Astrocyte of the spinal cord (primary cell): Measurements from ENCODE around the gene HELZ.

Experiments
- DNase-seq: peaks from one replicate; pipeline ENCODE4 v3.0.0; 2011; ENCODE audit warnings: low read depth, low spot score
- H3K4me3 ChIP-seq: 2 replicates; pipeline ENCODE4 v1.5.1; 2011; ENCODE audit warnings: low read depth, mild to moderate bottlenecking, low read length, moderate library complexity
- CTCF ChIP-seq: IDR thresholded peaks from 2 replicates; pipeline ENCODE4 v1.5.1; 2012; ENCODE audit warnings: low read depth, mild to moderate bottlenecking, low read length, inconsistent platforms
- in situ Hi-C: cut with HindIII; loops from 2 replicates; pipeline ENCODE4 v1.10.0; 2017; ENCODE audit warnings: low sequenced_read_pairs

The HELZ gene

GRCh38 chr17:67111808-67112207 lies 133.2 kb downstream of the HELZ start:
- no peak overlapping the region for H3K4me3 ChIP-seq
- no peak for DNase-seq
- TF ChIP-seq CTCF = no peak
- in situ Hi-C loops = no loop called here

- no peak overlapping the region for H3K4me3 ChIP-seq
- no peak for TF ChIP-seq CTCF
- DNase-seq = no peak
- in situ Hi-C loops = no loop called here
Measured at GRCh38 chr17:67111327-67111726, 133.7 kb downstream of the HELZ start.

GRCh38 chr17:67110619-67111018 lies 134.4 kb downstream of the HELZ start:
- no peak for DNase-seq
- no peak for TF ChIP-seq CTCF
- in situ Hi-C loops = no loop called here
- no peak overlapping the region for H3K4me3 ChIP-seq

GRCh38 chr17:67109111-67109510 lies 135.9 kb downstream of the HELZ start:
- no peak for DNase-seq
- TF ChIP-seq CTCF = no peak
- in situ Hi-C loops = no loop called here
- H3K4me3 ChIP-seq = no peak overlapping the region

- DNase-seq = no peak
Measured at GRCh38 chr17:67107811-67108775, 136.9 kb downstream of the HELZ start.

GRCh38 chr17:67107171-67107570 lies 137.8 kb downstream of the HELZ start:
- no peak overlapping the region for H3K4me3 ChIP-seq
- no peak for TF ChIP-seq CTCF
- no peak for DNase-seq
- in situ Hi-C loops = no loop called here

More at GRCh38 chr17:67107811-67108775, 136.9 kb downstream of the HELZ start:
- TF ChIP-seq CTCF = no peak
- no peak overlapping the region for H3K4me3 ChIP-seq
- in situ Hi-C loops = no loop called here
